ENCODE measurements around the gene ADGRL1. TPM values are rescaled to one million over a fixed set of nuclear protein-coding genes. Genes with fewer than 3 reads are reported as not detected.

Gene ADGRL1
- total RNA-seq, 1 experiment from 2014 or later, result 117 TPM

DNA sequence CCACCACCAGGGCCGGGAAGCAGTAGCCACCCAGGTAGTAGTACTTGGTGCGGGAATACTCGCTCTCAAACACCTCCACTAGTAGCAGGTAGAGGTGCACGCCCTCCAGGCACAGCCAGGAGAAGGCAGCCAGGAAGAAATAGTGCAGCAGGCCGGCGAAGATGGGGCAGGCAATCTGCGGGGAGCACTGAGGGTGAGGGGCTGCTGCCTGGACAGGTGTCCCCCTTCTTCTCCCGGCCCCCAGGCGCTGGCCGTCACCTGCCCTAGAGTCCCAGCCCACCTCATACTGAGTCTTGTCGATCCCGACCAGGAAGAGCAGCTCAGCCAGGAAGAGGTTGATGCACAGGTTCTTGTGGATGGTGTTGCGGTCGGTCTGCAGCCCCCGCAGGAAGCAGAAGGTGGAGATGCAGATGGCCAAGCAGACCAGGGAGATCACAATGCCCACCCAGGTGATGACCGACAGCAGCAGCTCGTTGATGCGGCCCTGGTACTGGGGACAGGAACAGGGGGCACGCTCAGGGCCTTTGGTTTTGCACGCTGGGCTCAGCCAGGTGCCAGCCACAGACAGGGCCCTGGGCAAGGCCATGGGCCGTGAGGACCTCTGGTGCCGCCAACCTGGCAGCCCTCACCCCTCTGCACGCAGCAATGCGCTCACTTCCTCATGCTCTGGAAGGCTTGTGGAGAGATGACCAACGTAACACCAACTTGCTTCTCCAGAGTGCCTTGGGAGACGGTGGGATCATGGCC, 48.8 kb downstream of the ADGRL1 start:
- Histone ChIP-seq H3K4me2 (ENCODE audit: insufficient read depth, insufficient read length, low read length) (no peak overlapping the region), H2BK5ac (ENCODE audit: insufficient read length, low read length) (no peak overlapping the region), H4K8ac (replicated peaks; ENCODE audit: insufficient read length, low read depth, low read length) (no peak overlapping the region), H3K23me2 (ENCODE audit: insufficient read length, low read depth, low read length, poor library complexity, severe bottlenecking) (no peaks in the 10 kb centered on the region), H3K9me3 (ENCODE audit: control insufficient read depth, low read depth, low read length) (no peaks in the 10 kb centered on the region), H2BK12ac (ENCODE audit: insufficient read length, low read depth, low read length) (no peak overlapping the region), H3K79me1 (ENCODE audit: insufficient read depth, low read depth, low read length, poor library complexity, severe bottlenecking) (no peaks in the 10 kb centered on the region), H3K56ac (ENCODE audit: insufficient read length, low read depth, low read length) (no peak overlapping the region), H4K5ac (ENCODE audit: insufficient read length, low read depth, low read length) (no peak overlapping the region), H3K27ac (ENCODE audit: insufficient read length, low read depth, low read length) (no peak overlapping the region), H3K4me1 (ENCODE audit: insufficient read depth, low read length) (no peaks in the 10 kb centered on the region), H3T11ph (ENCODE audit: low read length) (no peak overlapping the region), H2BK15ac (ENCODE audit: low read depth, low read length) (no peak overlapping the region), H3K18ac (ENCODE audit: insufficient read length, low read depth, low read length) (no peak overlapping the region), H4K20me1 (ENCODE audit: control insufficient read depth, insufficient read depth, insufficient read length) (no peaks in the 10 kb centered on the region), H2AK5ac (ENCODE audit: insufficient read length, low read length) (no peak overlapping the region), H2BK20ac (ENCODE audit: low read depth, low read length, poor library complexity, severe bottlenecking) (no peak overlapping the region), H3K4ac (ENCODE audit: low read depth, low read length) (no peak overlapping the region), H3K79me2 (ENCODE audit: insufficient read depth, low read length) (no peaks in the 10 kb centered on the region), H3K9ac (ENCODE audit: extremely low read depth, insufficient read length, low read length) (no peak overlapping the region), H2BK120ac (ENCODE audit: low read depth, low read length, poor library complexity, severe bottlenecking) (no peak overlapping the region), H2AFZ (ENCODE audit: low read length) (no peak overlapping the region), H3K27me3 (ENCODE audit: insufficient read depth, low read length) (no peaks in the 10 kb centered on the region), H3K14ac (ENCODE audit: insufficient read depth, low read length) (no peak overlapping the region), H3K23ac (ENCODE audit: insufficient read length, low read depth, low read length) (no peak overlapping the region), H4K91ac (ENCODE audit: insufficient read length, low read depth, low read length) (no peak overlapping the region)
- WGBS (ENCODE audit: extremely low coverage, insufficient read length, low lambda C conversion rate), result no CpG with 5 or more reads among the region's 26 CpGs
- TF ChIP-seq, protein P1, sequence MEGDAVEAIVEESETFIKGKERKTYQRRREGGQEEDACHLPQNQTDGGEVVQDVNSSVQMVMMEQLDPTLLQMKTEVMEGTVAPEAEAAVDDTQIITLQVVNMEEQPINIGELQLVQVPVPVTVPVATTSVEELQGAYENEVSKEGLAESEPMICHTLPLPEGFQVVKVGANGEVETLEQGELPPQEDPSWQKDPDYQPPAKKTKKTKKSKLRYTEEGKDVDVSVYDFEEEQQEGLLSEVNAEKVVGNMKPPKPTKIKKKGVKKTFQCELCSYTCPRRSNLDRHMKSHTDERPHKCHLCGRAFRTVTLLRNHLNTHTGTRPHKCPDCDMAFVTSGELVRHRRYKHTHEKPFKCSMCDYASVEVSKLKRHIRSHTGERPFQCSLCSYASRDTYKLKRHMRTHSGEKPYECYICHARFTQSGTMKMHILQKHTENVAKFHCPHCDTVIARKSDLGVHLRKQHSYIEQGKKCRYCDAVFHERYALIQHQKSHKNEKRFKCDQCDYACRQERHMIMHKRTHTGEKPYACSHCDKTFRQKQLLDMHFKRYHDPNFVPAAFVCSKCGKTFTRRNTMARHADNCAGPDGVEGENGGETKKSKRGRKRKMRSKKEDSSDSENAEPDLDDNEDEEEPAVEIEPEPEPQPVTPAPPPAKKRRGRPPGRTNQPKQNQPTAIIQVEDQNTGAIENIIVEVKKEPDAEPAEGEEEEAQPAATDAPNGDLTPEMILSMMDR (conservative IDR thresholded peaks at IDR 0.05), result no peak
- Mint-ChIP-seq H3K36me3 (ENCODE audit: insufficient read depth in 1 of 3, low read depth in 3 of 3) (peaks cover 33 to 76% (median 65%) of the 10 kb centered on the region in 3 experiments; a peak in 6 of 7 replicates), H3K9me3 (no peaks in the 10 kb centered on the region), H3K27ac (no peak overlapping the region), H3K4me3 (no peak overlapping the region), H3K4me1 (no peaks in the 10 kb centered on the region), H3K27me3 (ENCODE audit: low read depth) (no peaks in the 10 kb centered on the region)
- DNase-seq, result no peak

All from H9 (cell line).